AG10803 (cell line): ENCODE data around the gene COL25A1.

Experiments
- DNase-seq: peaks from one replicate; pipeline ENCODE4 v3.0.0; 2010; ENCODE audit warnings: low read depth
- H3K4me3 ChIP-seq: 2 replicates; pipeline ENCODE4 v1.5.1; 2011; ENCODE audit warnings: mild to moderate bottlenecking, low read length, control low read depth
- CTCF ChIP-seq: conservative IDR thresholded peaks from 2 replicates; pipeline ENCODE4 v1.5.1; 2011; ENCODE audit warnings: mild to moderate bottlenecking, low read length, control low read depth, inconsistent platforms

The COL25A1 gene

GRCh38 chr4:108930186-108930585 is 372.3 kb downstream of the COL25A1 start:
- DNase-seq = no peak
- no peak for TF ChIP-seq CTCF
- no peak overlapping the region for H3K4me3 ChIP-seq

GRCh38 chr4:108926781-108927180 is 375.7 kb downstream of the COL25A1 start:
- no peak for TF ChIP-seq CTCF
- DNase-seq = no peak
- H3K4me3 ChIP-seq = no peak overlapping the region

GRCh38 chr4:108926061-108926460 is 376.4 kb downstream of the COL25A1 start:
- DNase-seq = peak; percentile 36
- no peak overlapping the region for H3K4me3 ChIP-seq
- no peak for TF ChIP-seq CTCF

- TF ChIP-seq CTCF = no peak
- DNase-seq = no peak
- no peak overlapping the region for H3K4me3 ChIP-seq
Observed at GRCh38 chr4:108922191-108922590, 380.3 kb downstream of the COL25A1 start.

GRCh38 chr4:108920395-108921087 is 381.9 kb downstream of the COL25A1 start:
- TF ChIP-seq CTCF = no peak
- DNase-seq = no peak
- no peak overlapping the region for H3K4me3 ChIP-seq

GRCh38 chr4:108919226-108919893 is 383.1 kb downstream of the COL25A1 start:
- no peak for TF ChIP-seq CTCF
- DNase-seq = no peak
- no peak overlapping the region for H3K4me3 ChIP-seq

- TF ChIP-seq CTCF = no peak
- no peak for DNase-seq
- H3K4me3 ChIP-seq = no peak overlapping the region
Observed at GRCh38 chr4:108917255-108917654, 385.2 kb downstream of the COL25A1 start.
